OCI-LY1 (cell line): ENCODE measurements around the gene DRGX.

Experiments
- H2AFZ ChIP-seq: fragments of 200-600 bp; sonication (generic), shearing (Covaris generic); 2 replicates; pipeline ENCODE4 v1.6.0; 2014; ENCODE audit warnings: antibody characterized with exemption, mild to moderate bottlenecking, low read length
- H3F3A ChIP-seq: fragments of 200-600 bp; sonication (generic), shearing (Covaris generic); 2 replicates; pipeline ENCODE4 v1.6.0; 2014; ENCODE audit warnings: mild to moderate bottlenecking, antibody characterized with exemption, low read length, moderate library complexity; ENCODE audit not compliant: insufficient read depth
- H3K27ac ChIP-seq: fragments of 200-600 bp; sonication (generic); 2 replicates; pipeline ENCODE4 v1.5.1; 2014; ENCODE audit warnings: low read length, mixed run types, mild to moderate bottlenecking, low read depth; ENCODE audit not compliant: poor library complexity, severe bottlenecking
- H3K27me3 ChIP-seq: fragments of 200-600 bp; sonication (generic); 2 replicates; pipeline ENCODE4 v1.6.0; 2014; ENCODE audit warnings: antibody characterized with exemption, mild to moderate bottlenecking, low read length, moderate library complexity; ENCODE audit not compliant: insufficient read depth
- H3K36me3 ChIP-seq: fragments of 200-600 bp; sonication (generic); 2 replicates; pipeline ENCODE4 v1.6.1; 2014; ENCODE audit warnings: mild to moderate bottlenecking, antibody characterized with exemption, low read length, moderate library complexity, mixed read lengths; ENCODE audit not compliant: insufficient read depth
- H3K4me1 ChIP-seq: fragments of 200-600 bp; sonication (generic); 2 replicates; pipeline ENCODE4 v1.5.1; 2014; ENCODE audit warnings: mild to moderate bottlenecking, low read length, moderate library complexity; ENCODE audit not compliant: insufficient read depth, severe bottlenecking
- H3K4me2 ChIP-seq: fragments of 200-600 bp; sonication (generic), shearing (Covaris generic); 2 replicates; pipeline ENCODE4 v1.6.1; 2014; ENCODE audit warnings: low read length
- H3K4me3 ChIP-seq: fragments of 200-600 bp; sonication (generic); 2 replicates; pipeline ENCODE4 v1.5.1; 2014; ENCODE audit warnings: low read length, low read depth, mild to moderate bottlenecking, mixed read lengths; ENCODE audit not compliant: poor library complexity, severe bottlenecking
- H3K79me2 ChIP-seq: fragments of 200-600 bp; shearing (Covaris generic); 2 replicates; pipeline ENCODE4 v1.6.1; 2016; ENCODE audit warnings: mixed run types, low read length, mixed read lengths; ENCODE audit not compliant: insufficient read depth
- H3K9ac ChIP-seq: fragments of 200-600 bp; sonication (generic), shearing (Covaris generic); 2 replicates; pipeline ENCODE4 v1.6.1; 2014; ENCODE audit warnings: mild to moderate bottlenecking, low read length, mixed read lengths
- H3K9me2 ChIP-seq: fragments of 200-600 bp; sonication (generic), shearing (Covaris generic); 2 replicates; pipeline ENCODE4 v1.6.1; 2014; ENCODE audit warnings: low read depth, mild to moderate bottlenecking, low read length, mixed read lengths
- H3K9me3 ChIP-seq: fragments of 200-600 bp; shearing (Covaris generic); 2 replicates; pipeline ENCODE4 v1.6.1; 2014; ENCODE audit warnings: low read length, mixed read lengths
- H4K20me1 ChIP-seq: fragments of 200-600 bp; sonication (generic), shearing (Covaris generic); 2 replicates; pipeline ENCODE4 v1.6.0; 2016; ENCODE audit warnings: mild to moderate bottlenecking, low read length; ENCODE audit not compliant: insufficient read depth
- EZH2 ChIP-seq: fragments of 200-600 bp; sonication (generic), shearing (Covaris generic); IDR thresholded peaks from 2 replicates; pipeline ENCODE4 v1.8.0; 2017; ENCODE audit warnings: borderline replicate concordance, mixed run types, mild to moderate bottlenecking, antibody characterized with exemption, low read length, moderate library complexity, mixed read lengths
- TF ChIP-seq, protein P1 (sequence below): fragments of 200-600 bp; sonication (generic), shearing (Covaris generic); IDR thresholded peaks from 2 replicates; pipeline ENCODE4 v1.5.1; 2017; ENCODE audit warnings: mild to moderate bottlenecking, antibody characterized with exemption, low read length, moderate library complexity, mixed read lengths

Gene DRGX

DNA sequence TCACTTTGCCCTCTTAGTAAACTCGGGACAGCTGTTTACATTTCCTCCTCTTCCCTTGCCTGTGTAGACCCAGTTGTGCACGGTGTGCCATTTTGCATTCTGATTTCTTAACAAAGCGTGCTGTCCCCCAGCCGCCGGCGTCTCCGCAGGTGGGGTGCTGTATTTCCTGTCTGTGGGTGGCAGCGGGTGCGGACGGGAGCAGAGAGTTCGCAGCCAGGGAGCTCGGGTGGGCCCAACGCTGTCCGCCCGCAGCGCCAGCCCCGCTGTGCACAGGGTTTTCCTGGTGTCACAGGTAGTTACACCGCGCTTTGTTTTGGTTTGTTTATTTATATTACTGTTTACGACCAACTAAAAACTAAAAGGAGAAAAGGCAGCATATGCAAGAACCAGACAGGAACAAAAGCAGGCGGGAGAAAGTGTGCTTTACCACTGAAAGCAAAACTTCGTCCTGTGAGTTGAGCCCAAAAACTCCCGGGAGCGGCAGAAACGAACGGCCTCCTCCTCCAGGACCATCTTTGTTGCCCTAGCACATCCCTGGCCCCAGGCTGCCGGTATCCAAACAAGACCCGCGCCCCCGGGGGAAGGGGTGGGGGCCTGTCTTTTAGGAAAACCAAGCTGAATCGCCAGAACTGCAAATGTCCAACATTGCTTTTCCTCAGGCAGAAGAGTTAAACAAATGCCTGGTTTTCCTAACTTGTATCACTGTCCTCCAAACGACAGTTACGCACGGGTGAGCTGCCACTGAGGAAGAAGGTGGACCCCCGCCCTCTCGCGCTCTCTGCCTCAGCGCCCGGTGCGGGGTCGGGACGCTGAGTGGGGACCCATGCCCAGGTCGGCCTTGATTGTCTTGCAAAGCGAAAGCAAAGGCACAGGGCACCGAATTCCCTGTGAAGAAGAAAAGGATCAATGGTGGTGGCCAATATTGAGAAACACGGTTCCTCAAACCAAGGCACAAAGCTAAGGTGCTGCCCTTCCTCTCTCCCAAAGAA lies 45.9 kb upstream of the DRGX start:
- H3K27ac ChIP-seq, result no peak overlapping the region
- H3K4me3 ChIP-seq, result no peak overlapping the region
- no peak overlapping the region for H3K4me2 ChIP-seq
- no peaks in the 10 kb centered on the region for H3K9me2 ChIP-seq
- H3K9ac ChIP-seq, result no peak overlapping the region
- H3F3A ChIP-seq, result no peaks in the 10 kb centered on the region
- H3K36me3 ChIP-seq, result no peaks in the 10 kb centered on the region
- no peaks in the 10 kb centered on the region for H3K9me3 ChIP-seq
- H2AFZ ChIP-seq, result no peak overlapping the region
- no peaks in the 10 kb centered on the region for H4K20me1 ChIP-seq
- no peaks in the 10 kb centered on the region for H3K79me2 ChIP-seq
- H3K4me1 ChIP-seq, result no peaks in the 10 kb centered on the region
- H3K27me3 ChIP-seq, result no peaks in the 10 kb centered on the region
- TF ChIP-seq, protein P1, sequence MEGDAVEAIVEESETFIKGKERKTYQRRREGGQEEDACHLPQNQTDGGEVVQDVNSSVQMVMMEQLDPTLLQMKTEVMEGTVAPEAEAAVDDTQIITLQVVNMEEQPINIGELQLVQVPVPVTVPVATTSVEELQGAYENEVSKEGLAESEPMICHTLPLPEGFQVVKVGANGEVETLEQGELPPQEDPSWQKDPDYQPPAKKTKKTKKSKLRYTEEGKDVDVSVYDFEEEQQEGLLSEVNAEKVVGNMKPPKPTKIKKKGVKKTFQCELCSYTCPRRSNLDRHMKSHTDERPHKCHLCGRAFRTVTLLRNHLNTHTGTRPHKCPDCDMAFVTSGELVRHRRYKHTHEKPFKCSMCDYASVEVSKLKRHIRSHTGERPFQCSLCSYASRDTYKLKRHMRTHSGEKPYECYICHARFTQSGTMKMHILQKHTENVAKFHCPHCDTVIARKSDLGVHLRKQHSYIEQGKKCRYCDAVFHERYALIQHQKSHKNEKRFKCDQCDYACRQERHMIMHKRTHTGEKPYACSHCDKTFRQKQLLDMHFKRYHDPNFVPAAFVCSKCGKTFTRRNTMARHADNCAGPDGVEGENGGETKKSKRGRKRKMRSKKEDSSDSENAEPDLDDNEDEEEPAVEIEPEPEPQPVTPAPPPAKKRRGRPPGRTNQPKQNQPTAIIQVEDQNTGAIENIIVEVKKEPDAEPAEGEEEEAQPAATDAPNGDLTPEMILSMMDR, result no peak
- no peak for TF ChIP-seq EZH2

DNA sequence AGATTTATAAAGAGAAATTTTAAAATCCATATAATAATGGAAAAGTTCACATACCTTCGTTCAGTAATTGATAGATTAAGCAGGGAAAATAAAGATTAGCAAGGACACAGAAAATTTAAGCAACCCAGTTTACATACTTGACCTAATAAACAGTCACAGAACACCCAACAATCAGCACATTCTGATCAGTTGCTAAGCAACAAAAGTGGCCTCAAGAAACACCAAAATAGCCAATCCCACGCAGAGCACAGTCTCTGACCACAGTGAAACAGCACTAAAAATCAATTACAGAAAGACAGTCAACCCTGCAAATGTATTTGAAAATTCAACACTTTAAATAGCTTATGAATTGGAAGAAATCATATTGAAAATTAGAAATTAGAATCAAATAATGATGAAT lies 39.3 kb upstream of the DRGX start:
- no peaks in the 10 kb centered on the region for H3K9me3 ChIP-seq

DNA sequence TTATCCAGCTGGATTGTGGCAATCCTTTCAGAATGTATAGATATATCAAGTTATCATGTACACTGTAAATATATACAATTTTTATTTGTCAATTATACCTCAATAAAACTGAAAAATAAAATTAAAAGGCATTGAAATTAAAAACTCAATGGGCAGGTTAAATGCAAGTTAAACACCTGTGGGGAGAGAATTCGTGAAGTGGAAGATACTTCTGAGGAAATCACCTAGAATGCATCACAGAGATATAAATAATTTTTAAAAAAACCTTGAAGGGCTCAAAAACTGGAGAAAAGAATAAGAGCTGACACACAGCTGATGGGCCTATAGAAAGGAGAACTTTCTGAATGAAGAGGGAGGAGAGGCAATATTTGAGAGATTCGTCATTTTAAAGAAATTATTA lies 37.2 kb upstream of the DRGX start:
- Histone ChIP-seq H3K36me3 (no peaks in the 10 kb centered on the region), H3K9me2 (no peaks in the 10 kb centered on the region), H2AFZ (no peak overlapping the region), H3K27me3 (no peaks in the 10 kb centered on the region; the same call in 1 of the 2 replicates), H3F3A (no peaks in the 10 kb centered on the region), H3K4me3 (no peak overlapping the region), H3K4me2 (no peak overlapping the region), H3K79me2 (no peaks in the 10 kb centered on the region), H3K9me3 (no peaks in the 10 kb centered on the region), H3K4me1 (no peaks in the 10 kb centered on the region), H3K27ac (no peak overlapping the region), H4K20me1 (no peaks in the 10 kb centered on the region), H3K9ac (no peak overlapping the region)
- no peak for TF ChIP-seq EZH2
- TF ChIP-seq, protein P1, result no peak

More for the DNA sequence above, 39.3 kb upstream of the DRGX start:
- no peaks in the 10 kb centered on the region for H4K20me1 ChIP-seq
- H3K79me2 ChIP-seq, result no peaks in the 10 kb centered on the region
- H3K36me3 ChIP-seq, result no peaks in the 10 kb centered on the region
- H3F3A ChIP-seq, result no peaks in the 10 kb centered on the region
- H3K27ac ChIP-seq, result no peak overlapping the region
- no peak for TF ChIP-seq EZH2
- TF ChIP-seq, protein P1, result no peak
- H3K27me3 ChIP-seq, result no peaks in the 10 kb centered on the region; the same call in 1 of the 2 replicates
- no peaks in the 10 kb centered on the region for H3K4me1 ChIP-seq
- no peak overlapping the region for H3K4me3 ChIP-seq
- H3K9ac ChIP-seq, result no peak overlapping the region
- H2AFZ ChIP-seq, result no peak overlapping the region
- no peaks in the 10 kb centered on the region for H3K9me2 ChIP-seq
- no peak overlapping the region for H3K4me2 ChIP-seq
